Aorta (tissue), 5 donors: ENCODE results near the gene RIN3. TPM values are rescaled to one million over a fixed set of nuclear protein-coding genes. Genes with fewer than 3 reads are reported as not detected.

Experiments used
- ATAC-seq: fragments of 200-7000 bp; cut with Tn5 transposase; one replicate; pipeline ENCODE4 v1.9.1; 2022; ENCODE audit warnings: moderate library complexity; ENCODE audit not compliant: low FRiP score
- DNase-seq, 2 donors: peaks; one replicate each; pipeline ENCODE4 v3.0.0-alpha.2; 2020
- H3K27ac ChIP-seq, 2 donors: one replicate each; pipeline ENCODE4 v1.5.1; 2013; ENCODE audit warnings: low read length in 2 of 2, mild to moderate bottlenecking in 2 of 2, moderate library complexity in 2 of 2, control low read depth in 1 of 2, inconsistent platforms in 1 of 2, low read depth in 1 of 2
- H3K27me3 ChIP-seq, 2 donors: one replicate each; pipeline ENCODE4 v1.6.1; 2013; ENCODE audit warnings: control low read depth in 1 of 2, low read length in 1 of 2, mild to moderate bottlenecking in 1 of 2, moderate library complexity in 1 of 2; ENCODE audit not compliant: insufficient read depth in 2 of 2, control insufficient read depth in 1 of 2
- H3K36me3 ChIP-seq, 2 donors: one replicate each; pipeline ENCODE4 v1.6.1; 2013; ENCODE audit warnings: control low read depth in 1 of 2, low read length in 1 of 2, mild to moderate bottlenecking in 1 of 2; ENCODE audit not compliant: insufficient read depth in 2 of 2, control insufficient read depth in 1 of 2
- H3K4me1 ChIP-seq, 2 donors: one replicate each; pipeline ENCODE4 v1.6.1; 2013; ENCODE audit warnings: low read length in 2 of 2, control low read depth in 1 of 2, mild to moderate bottlenecking in 1 of 2, moderate library complexity in 1 of 2; ENCODE audit not compliant: insufficient read depth in 2 of 2, control insufficient read depth in 1 of 2
- H3K4me3 ChIP-seq, 2 donors: one replicate each; pipeline ENCODE4 v1.5.1; 2013; ENCODE audit warnings: low read length in 2 of 2, control low read depth in 1 of 2, mild to moderate bottlenecking in 1 of 2
- H3K9me3 ChIP-seq: one replicate; pipeline ENCODE4 v1.6.1; 2013; ENCODE audit warnings: mild to moderate bottlenecking, low read length; ENCODE audit not compliant: control insufficient read depth
- WGBS, 2 donors: extraction: QIAGEN DNeasy Blood & Tissue Kit; methylation state at CpG; one replicate each; pipeline ENCODE4 v1.1.7; 2013; 5-methylcytosine and 5-hydroxymethylcytosine counted together
- intact Hi-C, 2 donors: fragments of 100-400 bp; cut with DNase I; formaldehyde crosslinking; loops; one replicate each; pipeline versions ENCODE4 v1.14.2 to v1.15.0; 2022
- long read RNA-seq, 2 donors: library from polyadenylated mRNA; unstranded; transcript quantifications; one replicate each; pipeline ENCODE4 v2.0.0, GENCODE V29; 2020 to 2021
- polyA plus RNA-seq, 2 donors: library from polyadenylated mRNA; stranded (reverse); fragments of 200-250 nt; gene quantifications; one replicate each; pipeline ENCODE4 v1.2.3, GENCODE V29; 2013
- total RNA-seq, 2 donors: library from RNA; stranded (reverse); fragmentation: NEBNext Ultra II Directional; extraction: Animal tissue kit (Norgen Biotek cat#: 25700); gene quantifications; one replicate each; pipeline ENCODE4 v1.2.1, GENCODE V29; 2021
- donor health status: healthy with polysubstance abuse.
- donor health status: Bipolar disorder and iron deficiency.
- donor health status: DM: no; HTN: no; CAD: no.
- donor health status: DM: no; HTN: no; CAD: no.
- donor health status: DM: yes; HTN: yes; CAD: no.

Gene RIN3, protein sequence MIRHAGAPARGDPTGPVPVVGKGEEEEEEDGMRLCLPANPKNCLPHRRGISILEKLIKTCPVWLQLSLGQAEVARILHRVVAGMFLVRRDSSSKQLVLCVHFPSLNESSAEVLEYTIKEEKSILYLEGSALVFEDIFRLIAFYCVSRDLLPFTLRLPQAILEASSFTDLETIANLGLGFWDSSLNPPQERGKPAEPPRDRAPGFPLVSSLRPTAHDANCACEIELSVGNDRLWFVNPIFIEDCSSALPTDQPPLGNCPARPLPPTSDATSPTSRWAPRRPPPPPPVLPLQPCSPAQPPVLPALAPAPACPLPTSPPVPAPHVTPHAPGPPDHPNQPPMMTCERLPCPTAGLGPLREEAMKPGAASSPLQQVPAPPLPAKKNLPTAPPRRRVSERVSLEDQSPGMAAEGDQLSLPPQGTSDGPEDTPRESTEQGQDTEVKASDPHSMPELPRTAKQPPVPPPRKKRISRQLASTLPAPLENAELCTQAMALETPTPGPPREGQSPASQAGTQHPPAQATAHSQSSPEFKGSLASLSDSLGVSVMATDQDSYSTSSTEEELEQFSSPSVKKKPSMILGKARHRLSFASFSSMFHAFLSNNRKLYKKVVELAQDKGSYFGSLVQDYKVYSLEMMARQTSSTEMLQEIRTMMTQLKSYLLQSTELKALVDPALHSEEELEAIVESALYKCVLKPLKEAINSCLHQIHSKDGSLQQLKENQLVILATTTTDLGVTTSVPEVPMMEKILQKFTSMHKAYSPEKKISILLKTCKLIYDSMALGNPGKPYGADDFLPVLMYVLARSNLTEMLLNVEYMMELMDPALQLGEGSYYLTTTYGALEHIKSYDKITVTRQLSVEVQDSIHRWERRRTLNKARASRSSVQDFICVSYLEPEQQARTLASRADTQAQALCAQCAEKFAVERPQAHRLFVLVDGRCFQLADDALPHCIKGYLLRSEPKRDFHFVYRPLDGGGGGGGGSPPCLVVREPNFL
- 10 to 100 TPM; 49.1 to 53.8 TPM for total RNA-seq
- polyA plus RNA-seq: 10 to 100 TPM; 10.5 to 11.0 TPM
- long read RNA-seq, donor 1, partial matches to known transcripts: 88 of 122 reads
- long read RNA-seq, donor 1, other reads (novel, unspliced or antisense): 34 of 122 reads
- long read RNA-seq, donor 2, partial matches to known transcripts: 32 of 58 reads
- long read RNA-seq, donor 2, other reads (novel, unspliced or antisense): 25 of 58 reads

DNA sequence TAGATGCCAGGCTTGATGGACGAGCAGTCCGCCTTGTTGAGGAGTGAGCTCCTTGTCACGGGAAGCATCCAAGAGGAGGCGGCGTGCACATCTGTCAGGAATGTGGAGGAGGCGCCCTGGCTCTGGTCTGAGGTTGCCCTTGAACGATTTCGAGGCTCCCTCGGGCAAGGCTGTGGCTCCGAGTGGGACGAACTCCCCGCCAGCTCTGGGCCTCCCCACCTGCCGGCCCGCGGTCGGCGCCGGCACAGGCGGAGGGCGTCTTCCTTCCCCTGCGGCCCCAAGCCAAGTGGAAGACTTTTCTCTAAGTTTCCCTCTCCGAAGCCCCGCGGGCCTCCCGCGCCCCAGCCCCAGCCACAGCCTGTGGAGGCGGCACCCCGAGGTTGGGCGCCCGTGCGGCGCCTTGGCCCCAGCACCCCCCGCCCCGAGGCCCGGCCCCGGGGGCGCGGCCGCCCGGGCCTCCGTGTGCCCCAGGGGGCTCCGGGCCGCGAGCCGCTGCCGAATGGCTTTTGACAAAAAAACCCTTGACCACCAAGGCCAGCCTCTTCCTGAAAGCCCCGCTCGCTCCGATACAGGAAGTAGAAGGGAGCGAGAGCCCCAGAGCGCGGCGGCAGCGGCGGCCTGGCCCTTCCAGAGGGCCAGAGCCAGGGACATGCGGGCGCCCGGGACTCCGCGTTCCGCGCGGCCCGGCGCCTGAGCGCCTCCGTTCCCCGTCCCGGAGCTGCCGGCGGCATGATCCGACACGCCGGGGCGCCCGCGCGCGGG lies at the start of gene RIN3:
Gene RIN3 (plus strand): TSS at position 578 of the 762 bp plus-strand sequence. CDS start 152 bp downstream, at position 730.
- H3K4me1 ChIP-seq: no peaks in the 10 kb centered on the region
- peak; percentile 72 for ATAC-seq
- peak within 1 kb of the TSS; percentile 70 to 74 for H3K4me3 ChIP-seq
- H3K9me3 ChIP-seq: no peaks in the 10 kb centered on the region
- H3K36me3 ChIP-seq: no peaks in the 10 kb centered on the region
- H3K27me3 ChIP-seq: no peaks in the 10 kb centered on the region
- intact Hi-C loops: loop anchor here in 1 of 2 donors (5.0 kb wide), 1 partner anchor 74 kb away; no protein-coding TSS in a partner anchor
- H3K27ac ChIP-seq: peak within 1 kb of the TSS; percentile 53 to 80
- 4% methylated on average over 50 to 79 of the region's 79 CpGs for whole genome bisulfite sequencing, 2 donors
- peak; percentile 81 to 89 for DNase-seq

- Histone ChIP-seq H3K27ac (no peak overlapping the region), H3K36me3 (no peaks in the 10 kb centered on the region), H3K27me3 (no peaks in the 10 kb centered on the region), H3K4me1 (no peaks in the 10 kb centered on the region), H3K9me3 (peaks cover 2% of the 10 kb centered on the region), H3K4me3 (no peak overlapping the region)
- ATAC-seq: no peak
- peak in 1 of 2 donors; percentile 15 for DNase-seq
- WGBS, 2 donors: 95 to 97% methylated on average over 6 of the region's 6 CpGs
- intact Hi-C loops: loop anchor here in 1 of 2 donors (5.0 kb wide), 1 partner anchor 223 kb away; no protein-coding TSS in a partner anchor
These were observed 49.4 kb upstream of the RIN3 start for GRCh38 chr14:92464156-92464555.

DNA sequence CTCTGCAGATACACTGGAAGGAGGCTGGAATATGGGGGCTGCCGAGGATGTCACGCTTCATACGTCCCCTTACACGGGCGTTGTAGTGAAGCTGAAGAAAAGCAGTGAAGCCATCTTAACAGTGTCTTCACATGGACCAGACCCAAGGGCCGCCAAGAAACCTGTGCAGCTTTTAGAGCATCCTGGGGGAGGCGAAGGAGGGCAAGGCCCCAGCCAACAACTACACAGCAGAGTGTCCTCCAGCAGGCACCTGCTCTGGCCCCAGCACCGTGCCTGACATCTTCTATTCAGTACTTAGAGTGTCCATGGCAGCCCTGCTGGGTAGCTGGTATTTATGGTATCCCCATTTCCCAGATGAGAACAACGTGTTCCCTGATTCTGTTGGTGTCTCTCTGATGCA lies 48.9 kb upstream of the RIN3 start:
- 92 to 94% methylated on average over 9 of the region's 9 CpGs for WGBS, 2 donors
- ATAC-seq: no peak

GRCh38 chr14:92465353-92466055 lies 48.1 kb upstream of the RIN3 start:
- DNase-seq: peak; percentile 44 to 51
- Histone ChIP-seq H3K27me3 (no peaks in the 10 kb centered on the region), H3K36me3 (no peaks in the 10 kb centered on the region), H3K4me1 (no peaks in the 10 kb centered on the region), H3K4me3 (no peak overlapping the region), H3K9me3 (peaks cover 2% of the 10 kb centered on the region), H3K27ac (no peak overlapping the region)
- no peak for ATAC-seq
- intact Hi-C loops: loop anchor here in 1 of 2 donors (5.0 kb wide), 1 partner anchor 42 kb away; no protein-coding TSS in a partner anchor
- WGBS, 2 donors: 81 to 84% methylated on average over 13 of the region's 13 CpGs

More for the DNA sequence above, 48.9 kb upstream of the RIN3 start:
- Histone ChIP-seq H3K36me3 (no peaks in the 10 kb centered on the region), H3K4me3 (no peak overlapping the region), H3K4me1 (no peaks in the 10 kb centered on the region), H3K27ac (no peak overlapping the region), H3K9me3 (peaks cover 2% of the 10 kb centered on the region), H3K27me3 (no peaks in the 10 kb centered on the region)
- DNase-seq: peak in 1 of 2 donors; percentile 24
- intact Hi-C loops: loop anchor here in 1 of 2 donors (5.0 kb wide), 2 partner anchors 43 to 223 kb away; no protein-coding TSS in a partner anchor

DNA sequence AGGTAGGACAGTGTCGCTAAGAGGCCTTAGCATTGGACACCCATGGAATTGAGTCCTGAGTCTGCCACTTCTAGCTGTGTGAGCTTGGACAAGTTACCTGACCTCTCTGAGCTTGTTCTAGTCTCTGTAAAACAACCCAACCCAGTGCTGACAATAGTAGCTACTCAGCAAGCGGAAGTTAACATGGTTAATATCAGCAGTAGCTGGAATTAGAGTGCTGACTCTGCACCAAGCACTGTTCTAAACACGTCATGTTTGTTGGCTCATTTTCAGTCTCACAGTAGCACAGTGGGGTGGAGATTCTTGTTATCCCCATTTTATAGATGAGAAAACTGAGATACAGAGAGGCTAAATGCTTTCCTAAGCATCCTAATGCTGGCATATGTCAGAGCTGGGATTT lies 47.5 kb upstream of the RIN3 start:
- intact Hi-C loops: loop anchor here in 1 of 2 donors (5.0 kb wide), 1 partner anchor 41 kb away; no protein-coding TSS in a partner anchor
- WGBS, 2 donors: 49 to 85% methylated on average over 3 of the region's 3 CpGs
- ATAC-seq (peak; percentile 4), DNase-seq (no peak)
- H3K27ac ChIP-seq: no peak overlapping the region
- H3K4me3 ChIP-seq: no peak overlapping the region
- no peaks in the 10 kb centered on the region for H3K27me3 ChIP-seq
- H3K36me3 ChIP-seq: no peaks in the 10 kb centered on the region
- no peaks in the 10 kb centered on the region for H3K4me1 ChIP-seq
- peaks cover 2% of the 10 kb centered on the region for H3K9me3 ChIP-seq

DNA sequence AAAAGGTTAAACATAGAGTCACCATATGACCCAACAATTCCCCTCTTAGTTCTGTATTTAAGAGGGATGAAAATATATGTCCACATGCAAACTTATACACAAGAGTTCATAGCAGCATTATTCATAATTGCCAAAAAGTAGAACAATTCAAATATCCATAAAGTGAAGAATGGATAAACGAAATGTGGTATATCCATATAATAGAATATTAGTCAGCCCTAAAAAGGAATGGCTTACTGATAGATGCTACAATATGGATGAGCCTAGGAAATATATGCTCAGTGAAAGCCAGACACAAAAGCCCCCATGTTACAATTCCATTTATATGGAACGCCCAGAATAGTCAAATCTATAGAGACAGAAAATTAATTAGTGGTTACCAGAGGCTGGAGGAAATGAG lies 44.1 kb upstream of the RIN3 start:
- intact Hi-C loops: loop anchor here in 1 of 2 donors (5.0 kb wide), 1 partner anchor 38 kb away; no protein-coding TSS in a partner anchor
- ATAC-seq: no peak

DNA sequence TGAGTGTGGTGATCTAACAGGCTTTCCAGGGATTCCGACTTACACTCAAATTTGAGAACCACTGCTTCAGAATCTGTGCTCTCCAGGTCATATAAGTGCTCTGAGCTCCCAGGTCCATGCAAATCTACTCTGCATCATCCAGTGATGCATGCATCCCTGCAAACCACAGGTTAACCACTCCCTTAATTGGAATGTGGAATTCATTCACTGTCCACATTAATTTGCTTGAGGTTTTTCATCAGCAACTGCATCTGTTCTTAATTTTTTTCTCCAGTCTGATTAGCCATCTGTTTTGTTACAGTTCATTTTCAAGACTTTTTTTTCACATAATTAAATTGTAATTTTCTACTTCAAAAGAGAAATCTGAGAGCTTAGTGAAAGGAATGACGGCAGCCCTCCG lies 43.4 kb upstream of the RIN3 start:
- Histone ChIP-seq H3K4me1 (peaks cover 4 to 5% of the 10 kb centered on the region in 2 donors), H3K36me3 (peaks cover 0 to 1% of the 10 kb centered on the region in 2 donors), H3K4me3 (no peak overlapping the region), H3K9me3 (peaks cover 2% of the 10 kb centered on the region), H3K27ac (no peak overlapping the region), H3K27me3 (no peaks in the 10 kb centered on the region)
- ATAC-seq (no peak), DNase-seq (no peak)
- intact Hi-C loops: no loop called here
- 92 to 94% methylated on average over 3 of the region's 3 CpGs for WGBS, 2 donors

More for the DNA sequence above, 44.1 kb upstream of the RIN3 start:
- DNase-seq: no peak
- H3K27ac ChIP-seq: no peak overlapping the region
- H3K27me3 ChIP-seq: no peaks in the 10 kb centered on the region
- no peaks in the 10 kb centered on the region for H3K36me3 ChIP-seq
- H3K9me3 ChIP-seq: peaks cover 2% of the 10 kb centered on the region
- peaks cover 4 to 5% of the 10 kb centered on the region in 2 donors for H3K4me1 ChIP-seq
- 95 to 97% methylated on average over 2 of the region's 2 CpGs for WGBS, 2 donors
- H3K4me3 ChIP-seq: no peak overlapping the region
